ENCODE measurements around the gene PKNOX2. TPM values are rescaled to one million over a fixed set of nuclear protein-coding genes. Genes with fewer than 3 reads are reported as not detected.

PKNOX2 gene
- total RNA-seq, 4 donors from 2014 or later: 0.27 to 4.8 (median 0.75) TPM; not detected in 1

- H3K27me3 ChIP-seq: peaks cover 3% of the 10 kb centered on the region
- intact Hi-C loops (cut with DNase I; ENCODE audit: low total_unique reads): no loop called here
Measured at GRCh38 chr11:125342281-125342930, 177.9 kb downstream of the PKNOX2 start.

GRCh38 chr11:125343086-125343717 is 178.7 kb downstream of the PKNOX2 start:
- TF ChIP-seq CTCF (IDR thresholded peaks at IDR 0.05) (no peak), POLR2A (IDR thresholded peaks at IDR 0.05) (no peak), EP300 (IDR thresholded peaks at IDR 0.05; ENCODE audit: low read depth) (no peak), POLR2AphosphoS5 (IDR thresholded peaks at IDR 0.05) (no peak)
- intact Hi-C loops (cut with DNase I; ENCODE audit: low total_unique reads): no loop called here
- peak overlapping the region in 1 of 4 donors; percentile 19 for H3K27ac ChIP-seq
- H3K4me1 ChIP-seq: peaks cover 0 to 8% (median 3%) of the 10 kb centered on the region in 4 donors
- WGBS, 2 donors (ENCODE audit: low coverage in 1 of 2): 58 to 81% methylated on average over 4 to 7 of the region's 7 CpGs
- in situ Hi-C loops (cut with MboI; ENCODE audit: low pct_ligation_motif_present in 1 of 4, low pct_unique_long_range_greater_than_20kb in 1 of 4, low sequenced_read_pairs in 3 of 4): loop anchor here in 3 of 4 donors (10.0 to 25.0 kb wide), 2 partner anchors 178 to 181 kb away; partner anchors contain the start of gene PKNOX2 (in 3 of the 3)
- H3K9me3 ChIP-seq: no peaks in the 10 kb centered on the region
- H3K4me3 ChIP-seq: no peak overlapping the region
- DNase-seq: no peak
- no peaks in the 10 kb centered on the region for H3K36me3 ChIP-seq
- peaks cover 3% of the 10 kb centered on the region for H3K27me3 ChIP-seq

More at GRCh38 chr11:125342281-125342930, 177.9 kb downstream of the PKNOX2 start:
- no peaks in the 10 kb centered on the region for H3K9me3 ChIP-seq
- no peak overlapping the region for H3K4me3 ChIP-seq
- no peaks in the 10 kb centered on the region for H3K36me3 ChIP-seq
- TF ChIP-seq EP300 (IDR thresholded peaks at IDR 0.05; ENCODE audit: low read depth) (no peak), CTCF (IDR thresholded peaks at IDR 0.05) (no peak), POLR2A (IDR thresholded peaks at IDR 0.05) (no peak), POLR2AphosphoS5 (IDR thresholded peaks at IDR 0.05) (no peak)
- H3K4me1 ChIP-seq: peaks cover 0 to 8% (median 3%) of the 10 kb centered on the region in 4 donors
- WGBS, 2 donors (ENCODE audit: low coverage in 1 of 2): 64 to 100% methylated on average over 2 to 16 of the region's 16 CpGs
- no peak for DNase-seq
- in situ Hi-C loops (cut with MboI; ENCODE audit: low pct_ligation_motif_present in 1 of 4, low pct_unique_long_range_greater_than_20kb in 1 of 4, low sequenced_read_pairs in 3 of 4): loop anchor here in 3 of 4 donors (10.0 to 25.0 kb wide), 2 partner anchors 178 to 180 kb away; partner anchors contain the start of gene PKNOX2 (in 3 of the 3)
- H3K27ac ChIP-seq: no peak overlapping the region

GRCh38 chr11:125343718-125344131 is 179.2 kb downstream of the PKNOX2 start:
- no peak overlapping the region for H3K4me3 ChIP-seq
- H3K27ac ChIP-seq: no peak overlapping the region
- no peak for DNase-seq
- intact Hi-C loops (cut with DNase I; ENCODE audit: low total_unique reads) (loop anchor here (2.0 kb wide), 1 partner anchor 179 kb away; the partner anchor contains the start of gene PKNOX2), in situ Hi-C loops (cut with MboI; ENCODE audit: low pct_ligation_motif_present in 1 of 4, low pct_unique_long_range_greater_than_20kb in 1 of 4, low sequenced_read_pairs in 3 of 4) (loop anchor here in 3 of 4 donors (10.0 to 25.0 kb wide), 2 partner anchors 179 to 181 kb away; partner anchors contain the start of gene PKNOX2 (in 3 of the 3))
- H3K36me3 ChIP-seq: no peaks in the 10 kb centered on the region
- no peak for TF ChIP-seq POLR2A (IDR thresholded peaks at IDR 0.05)
- TF ChIP-seq POLR2AphosphoS5 (IDR thresholded peaks at IDR 0.05): no peak
- TF ChIP-seq CTCF (IDR thresholded peaks at IDR 0.05): no peak
- no peak for TF ChIP-seq EP300 (IDR thresholded peaks at IDR 0.05; ENCODE audit: low read depth)
- no peaks in the 10 kb centered on the region for H3K9me3 ChIP-seq
- H3K4me1 ChIP-seq: peaks cover 0 to 9% (median 3%) of the 10 kb centered on the region in 4 donors
- 54% methylated on average over 13 of the region's 13 CpGs; no CpG with 5 or more reads in 1 of the 2 donors for WGBS, 2 donors (ENCODE audit: low coverage in 1 of 2)
- H3K27me3 ChIP-seq: peaks cover 3% of the 10 kb centered on the region

- in situ Hi-C loops (cut with MboI; ENCODE audit: low pct_ligation_motif_present in 1 of 4, low pct_unique_long_range_greater_than_20kb in 1 of 4, low sequenced_read_pairs in 3 of 4): loop anchor here in 3 of 4 donors (10.0 to 25.0 kb wide), 2 partner anchors 180 to 183 kb away; partner anchors contain the start of gene PKNOX2 (in 3 of the 3)
- Histone ChIP-seq H3K27ac (peak overlapping the region in 1 of 4 donors; percentile 73), H3K4me3 (no peak overlapping the region), H3K27me3 (peaks cover 3% of the 10 kb centered on the region), H3K4me1 (peaks cover 0 to 11% (median 3%) of the 10 kb centered on the region in 4 donors), H3K36me3 (no peaks in the 10 kb centered on the region), H3K9me3 (no peaks in the 10 kb centered on the region)
- DNase-seq: no peak
- no peak for TF ChIP-seq CTCF (IDR thresholded peaks at IDR 0.05)
- 89% methylated on average over 4 of the region's 4 CpGs; no CpG with 5 or more reads in 1 of the 2 donors for WGBS, 2 donors (ENCODE audit: low coverage in 1 of 2)
- intact Hi-C loops (cut with DNase I; ENCODE audit: low total_unique reads): loop anchor here (2.0 kb wide), 1 partner anchor 180 kb away; the partner anchor contains the start of gene PKNOX2
Measured at GRCh38 chr11:125344846-125345420, 180.4 kb downstream of the PKNOX2 start.

Measured in transverse colon (tissue), 4 donors.